Measurements from ENCODE around the gene ARHGEF4.

Gene ARHGEF4

DNA sequence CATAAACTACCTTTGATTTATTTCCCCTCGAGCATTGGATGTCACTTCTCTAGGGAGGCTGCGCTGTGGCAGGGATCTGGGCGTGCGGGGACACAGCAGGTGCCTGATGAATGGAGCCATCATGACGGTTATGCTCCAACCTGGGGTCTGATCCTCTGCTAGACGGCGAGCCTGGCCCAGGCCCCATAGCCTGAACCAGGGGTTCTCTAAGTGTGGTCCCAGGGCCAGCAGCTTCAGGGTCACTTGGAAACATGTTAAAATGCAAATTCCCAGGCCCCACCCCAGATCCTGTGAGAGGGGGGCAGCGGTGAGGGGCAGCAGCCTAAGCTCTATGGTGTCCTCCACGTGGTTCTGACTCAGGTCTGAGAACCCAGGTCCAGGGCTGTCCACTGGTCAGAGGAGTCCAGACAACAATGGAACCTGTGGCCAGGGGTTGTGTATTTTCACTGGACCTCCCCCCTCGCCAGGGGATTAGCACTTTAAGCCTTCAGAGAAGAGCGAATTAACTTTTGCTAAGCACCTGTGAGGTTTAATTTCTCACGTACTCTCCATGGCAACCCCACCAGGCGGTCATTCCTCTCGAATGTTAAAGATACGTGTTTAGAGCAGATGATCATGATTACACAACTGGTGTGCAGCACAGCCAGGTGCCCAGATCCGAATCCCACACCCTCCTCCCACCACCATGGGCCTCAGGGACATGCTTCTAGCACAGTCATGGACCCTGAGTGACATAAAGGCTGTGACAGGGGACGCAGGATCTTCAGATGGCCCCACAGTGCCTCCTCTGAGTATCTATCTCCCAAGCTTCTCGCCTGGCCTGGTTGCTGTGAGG is 1.6 kb upstream of the ARHGEF4 start:
- DNase-seq = no peak

DNA sequence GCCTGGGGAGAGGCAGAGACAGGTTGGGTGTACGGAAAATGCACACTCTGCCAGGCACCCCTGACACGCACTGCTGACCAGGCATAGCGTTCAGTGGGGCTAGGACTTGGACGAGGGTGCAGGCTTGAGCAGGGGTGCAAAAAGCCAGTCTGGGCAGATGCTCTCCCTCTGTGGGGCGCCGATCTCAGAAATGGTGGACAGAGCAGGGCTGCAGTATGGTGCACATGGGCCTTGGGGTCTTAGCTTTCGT is 1.0 kb upstream of the ARHGEF4 start:
- DNase-seq = no peak

DNA sequence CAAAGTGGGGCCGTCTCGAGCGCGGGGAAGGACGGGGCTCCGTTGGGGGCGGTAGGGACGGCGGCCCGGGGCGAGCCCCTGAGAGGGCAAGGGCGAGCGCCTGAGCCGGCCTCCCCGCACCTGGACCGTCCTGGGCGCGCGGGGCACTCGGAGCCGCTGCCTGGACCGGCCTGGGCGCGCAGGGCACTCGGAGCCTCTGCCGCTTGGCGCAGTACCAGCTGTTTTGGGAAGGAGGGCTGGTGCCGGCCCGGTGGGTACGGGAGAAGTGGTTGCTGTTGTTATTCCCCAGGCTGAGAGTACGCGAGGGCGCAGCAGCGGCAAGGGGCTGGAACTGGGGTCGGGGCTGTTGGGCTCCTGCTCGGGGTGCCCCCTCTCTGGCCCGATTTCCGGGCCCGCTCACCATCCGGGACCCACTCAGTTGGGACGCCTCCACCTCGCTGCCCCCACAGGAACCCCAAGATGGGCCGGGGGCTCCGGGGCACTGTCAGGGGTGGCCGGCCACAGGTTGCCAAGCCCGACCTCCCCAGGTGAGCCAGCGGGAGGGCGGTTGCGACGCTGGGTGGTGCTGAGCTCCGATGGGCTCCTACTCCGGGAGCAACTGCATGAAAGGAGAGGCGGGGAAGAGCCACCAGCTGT is 579 bp downstream of the ARHGEF4 start:
- no peak for DNase-seq

DNA sequence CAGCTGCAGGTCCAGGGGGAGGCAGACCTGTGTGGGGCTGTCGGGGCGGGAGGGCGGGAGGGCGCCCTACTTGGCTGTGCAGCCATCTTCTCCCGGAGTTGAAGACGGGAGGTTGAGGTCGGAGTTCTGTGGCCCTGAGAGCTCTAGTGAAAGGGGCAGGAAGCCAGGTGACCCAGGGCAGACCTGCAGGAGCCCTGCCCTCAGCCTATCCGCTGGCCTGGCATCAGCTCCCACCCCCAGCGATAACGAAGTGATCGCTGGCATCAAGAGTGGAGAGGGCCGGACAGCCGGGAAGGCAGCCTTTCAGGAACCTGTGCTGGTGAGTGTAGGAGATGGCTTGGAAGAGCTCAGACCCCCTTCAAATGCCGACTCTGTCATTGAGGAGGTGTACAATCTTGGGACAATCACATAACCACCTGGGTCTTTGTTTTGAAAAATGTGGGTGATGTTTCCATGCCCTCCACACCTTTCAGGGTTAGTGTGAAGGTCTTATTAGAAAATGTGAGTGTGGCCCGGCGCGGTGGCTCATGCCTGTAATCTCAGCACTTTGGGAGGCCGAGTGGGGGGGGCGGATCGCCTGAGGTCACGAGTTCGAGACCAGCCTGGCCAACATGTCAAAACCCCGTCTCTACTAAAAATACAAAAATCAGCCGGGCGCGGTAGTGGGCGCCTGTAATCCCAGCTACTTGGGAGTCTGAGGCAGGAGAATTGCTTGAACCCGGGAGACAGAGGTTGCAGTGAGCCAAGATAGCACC is 1.3 kb downstream of the ARHGEF4 start:
- DNase-seq = no peak

DNA sequence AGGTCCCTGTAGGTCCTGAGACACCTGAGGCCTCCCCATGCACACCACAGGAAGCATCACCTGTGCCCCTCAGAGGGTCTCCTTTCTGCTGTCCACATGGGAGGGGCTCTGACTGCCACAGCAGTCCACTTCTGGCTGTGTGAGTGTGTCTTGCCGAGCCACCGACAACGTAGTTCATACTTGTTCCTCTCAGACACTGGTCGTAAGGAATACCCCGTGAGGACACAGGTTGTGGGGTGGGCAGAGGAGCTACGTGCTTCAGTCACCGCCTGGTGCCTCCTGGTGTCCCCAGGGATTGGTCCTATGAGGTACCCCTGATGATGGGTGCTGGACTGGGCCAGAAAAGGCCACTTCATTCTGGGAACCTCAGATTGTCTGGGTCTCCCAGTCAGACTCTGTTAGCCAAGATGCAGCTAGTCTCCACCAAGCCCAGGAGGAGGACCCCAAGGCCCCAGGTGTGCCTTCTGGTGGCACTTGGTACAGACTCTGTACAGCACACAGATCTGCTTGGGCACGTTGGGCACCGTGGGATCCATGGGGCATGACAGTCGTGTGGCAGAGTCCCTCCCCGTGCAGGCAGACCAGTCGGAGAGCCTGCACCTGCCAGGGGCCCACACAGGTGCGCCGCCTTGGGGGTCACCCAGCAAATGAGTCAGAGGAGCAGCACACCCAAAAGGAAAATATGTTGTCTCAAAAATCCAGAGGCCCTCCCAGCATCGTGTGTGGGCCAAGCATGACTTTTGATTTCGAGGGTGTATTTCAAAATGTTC is 2.5 kb downstream of the ARHGEF4 start:
- no peak for DNase-seq

DNA sequence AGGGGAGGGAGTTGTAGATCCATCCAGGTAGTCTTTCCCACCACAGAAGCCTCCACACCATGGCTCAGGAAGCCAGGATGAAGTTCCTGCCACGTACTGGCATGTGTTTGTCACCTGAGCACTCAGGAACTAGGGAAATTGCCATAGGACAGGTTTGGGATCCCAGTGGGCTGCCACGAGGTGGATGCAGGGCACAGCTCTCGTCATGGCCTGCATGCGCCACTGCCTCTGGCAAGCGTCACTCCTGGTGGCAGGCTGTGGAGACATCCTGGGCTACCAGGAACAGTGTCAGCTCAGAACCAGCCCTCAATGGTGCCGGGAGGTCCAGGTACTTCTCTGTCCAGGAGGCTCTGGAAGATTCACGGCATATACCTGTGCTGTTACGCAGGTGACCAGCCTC is 3.8 kb downstream of the ARHGEF4 start:
- DNase-seq = no peak

DNA sequence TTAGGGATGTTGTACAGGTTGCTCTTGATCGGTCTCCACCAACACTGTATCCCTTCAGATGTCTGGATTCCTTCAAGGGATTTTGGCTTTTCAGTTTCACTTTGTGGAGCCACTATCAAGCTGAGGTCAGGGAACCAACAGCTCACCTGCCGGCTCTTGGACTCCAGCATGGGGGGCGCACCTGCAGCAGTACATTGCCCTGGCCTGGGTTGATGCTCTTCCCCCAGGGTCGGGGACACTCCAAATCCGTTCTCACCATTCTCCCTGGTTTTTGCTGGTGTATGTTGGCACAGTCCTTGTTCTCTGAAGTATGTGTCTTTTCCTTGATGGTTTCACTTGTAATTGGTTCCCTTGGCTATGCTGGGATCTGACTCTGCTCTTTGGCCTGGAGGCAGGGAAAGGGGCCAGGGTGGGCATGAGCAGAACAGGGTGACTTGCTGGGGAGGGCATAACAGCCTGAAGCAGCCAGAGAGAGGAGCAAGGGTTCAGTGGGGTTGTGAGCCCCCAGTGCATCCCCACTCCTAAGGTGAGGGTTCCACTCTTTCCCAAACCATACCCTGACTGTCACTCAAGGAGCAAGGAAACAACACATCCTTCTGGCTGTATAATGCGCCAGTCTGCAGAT is 5.1 kb downstream of the ARHGEF4 start:
- DNase-seq = no peak

DNA sequence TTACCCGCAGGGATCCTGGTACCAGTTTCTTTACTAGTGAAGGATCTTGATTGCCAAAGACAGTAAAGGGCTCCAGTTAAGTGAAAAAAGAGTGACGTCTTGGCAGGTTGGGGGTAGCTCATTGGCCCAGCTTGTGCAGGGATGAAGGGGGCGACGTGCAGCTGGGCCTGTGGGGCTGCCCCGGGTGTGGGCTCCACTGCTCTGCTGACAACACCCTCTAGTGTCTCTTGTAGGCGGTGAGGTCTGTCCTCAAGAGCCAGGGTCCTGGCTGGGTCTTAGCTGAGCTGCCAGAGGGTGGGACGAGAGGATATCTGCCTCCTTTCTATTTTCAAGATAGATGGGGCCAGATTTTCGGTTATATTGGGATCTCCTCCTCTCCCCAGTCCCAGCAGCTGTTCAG is 6.1 kb downstream of the ARHGEF4 start:
- no peak for DNase-seq

DNA sequence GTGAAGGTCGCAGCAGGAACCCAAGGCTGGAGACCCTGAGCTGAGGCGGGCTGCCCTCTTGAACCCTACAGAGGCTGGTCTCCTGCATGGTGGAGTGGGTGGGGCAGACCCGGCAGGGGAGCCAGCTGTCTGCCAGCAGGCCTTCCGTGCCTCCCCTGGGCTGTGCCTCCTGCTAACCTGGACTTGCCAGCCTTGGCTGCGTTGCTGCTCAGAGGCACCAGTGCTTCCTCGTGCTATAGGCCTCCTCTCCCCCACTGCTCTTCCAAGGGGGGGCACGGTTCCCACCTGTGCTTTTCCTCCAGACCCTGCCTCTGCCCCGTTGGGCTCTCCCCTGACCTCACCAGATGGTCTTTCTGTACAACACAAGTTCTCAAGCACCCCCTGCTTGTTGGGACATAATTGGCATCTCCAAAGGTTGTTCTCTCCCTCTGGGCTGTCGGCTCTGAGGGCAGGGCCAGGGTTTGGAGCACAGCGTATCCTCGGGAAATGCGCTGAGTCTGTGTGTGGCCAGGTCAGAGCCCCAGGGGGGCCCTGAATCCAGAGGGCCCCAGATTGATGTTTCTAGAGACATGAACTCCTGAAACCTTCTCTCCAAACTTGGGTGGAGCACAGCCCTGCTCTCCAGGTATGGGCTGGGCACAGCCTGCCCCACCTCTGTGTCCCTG is 6.7 kb downstream of the ARHGEF4 start:
- DNase-seq = no peak

DNA sequence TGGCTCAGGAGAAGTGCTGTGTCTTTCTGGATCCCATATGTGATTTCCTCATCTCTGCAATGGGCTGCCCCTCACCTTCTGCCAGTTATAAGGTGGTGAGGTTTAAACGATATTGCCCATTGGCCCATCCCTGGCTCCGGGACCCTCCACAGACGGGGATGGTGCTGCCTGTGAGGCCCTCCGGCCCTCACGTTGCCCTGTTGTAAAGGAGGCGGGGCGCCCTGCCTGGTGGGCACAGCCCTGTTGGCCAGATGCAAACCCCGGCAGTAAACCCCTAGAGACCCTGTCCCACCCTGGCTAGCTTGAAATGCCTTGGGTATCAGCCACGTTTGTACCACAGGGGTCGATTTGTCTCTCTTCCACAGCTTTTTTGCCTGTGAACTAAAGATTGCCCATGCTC is 7.4 kb downstream of the ARHGEF4 start:
- DNase-seq = no peak

DNA sequence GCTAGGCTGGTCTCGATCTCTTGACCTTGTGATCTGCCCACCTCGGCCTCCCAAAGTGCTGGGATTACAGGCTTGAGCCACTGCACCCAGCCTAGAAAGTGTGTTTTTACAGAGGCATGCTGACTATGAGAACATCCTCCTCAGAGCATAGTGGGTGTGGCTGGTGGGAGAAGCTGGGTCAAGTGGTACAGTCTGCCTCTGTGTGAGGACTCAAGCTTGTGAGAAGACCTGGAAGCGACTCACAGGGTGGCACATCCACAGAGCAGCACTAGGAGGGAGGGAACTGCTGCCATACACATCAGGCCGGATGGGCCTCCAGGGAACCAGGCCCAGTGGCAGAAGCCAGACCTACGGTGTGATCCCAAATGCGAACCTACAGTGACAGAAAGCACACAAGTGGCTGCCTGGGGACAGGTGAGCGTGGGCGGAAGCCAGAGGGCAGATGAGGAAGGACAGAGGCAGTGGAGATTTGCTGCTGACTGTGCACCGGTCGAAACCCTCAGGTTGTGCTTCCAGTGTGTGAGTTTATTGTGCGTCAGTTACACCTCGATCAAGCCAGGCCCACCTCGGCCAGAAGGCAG is 8.9 kb downstream of the ARHGEF4 start:
- DNase-seq = no peak

DNA sequence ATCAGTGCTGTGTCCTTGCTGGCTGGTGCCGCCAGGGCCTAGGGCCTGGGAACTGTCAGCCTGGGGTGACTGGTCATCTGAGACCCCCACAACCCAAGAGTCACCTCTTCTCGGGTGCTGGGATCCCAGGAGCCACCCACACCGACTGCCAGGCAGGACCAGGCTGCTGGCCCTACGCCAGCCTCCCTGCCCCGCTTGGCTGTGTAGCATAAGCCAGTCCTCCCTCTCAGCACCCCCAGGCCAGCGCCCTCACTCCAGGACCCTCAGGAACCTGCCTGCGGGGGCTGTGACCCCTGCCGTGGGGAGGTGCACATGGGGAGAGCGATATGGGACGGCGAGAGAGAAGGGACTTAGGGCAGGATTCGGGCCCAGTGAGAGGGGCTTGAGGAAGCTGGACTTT is 9.5 kb downstream of the ARHGEF4 start:
- DNase-seq = no peak

DNA sequence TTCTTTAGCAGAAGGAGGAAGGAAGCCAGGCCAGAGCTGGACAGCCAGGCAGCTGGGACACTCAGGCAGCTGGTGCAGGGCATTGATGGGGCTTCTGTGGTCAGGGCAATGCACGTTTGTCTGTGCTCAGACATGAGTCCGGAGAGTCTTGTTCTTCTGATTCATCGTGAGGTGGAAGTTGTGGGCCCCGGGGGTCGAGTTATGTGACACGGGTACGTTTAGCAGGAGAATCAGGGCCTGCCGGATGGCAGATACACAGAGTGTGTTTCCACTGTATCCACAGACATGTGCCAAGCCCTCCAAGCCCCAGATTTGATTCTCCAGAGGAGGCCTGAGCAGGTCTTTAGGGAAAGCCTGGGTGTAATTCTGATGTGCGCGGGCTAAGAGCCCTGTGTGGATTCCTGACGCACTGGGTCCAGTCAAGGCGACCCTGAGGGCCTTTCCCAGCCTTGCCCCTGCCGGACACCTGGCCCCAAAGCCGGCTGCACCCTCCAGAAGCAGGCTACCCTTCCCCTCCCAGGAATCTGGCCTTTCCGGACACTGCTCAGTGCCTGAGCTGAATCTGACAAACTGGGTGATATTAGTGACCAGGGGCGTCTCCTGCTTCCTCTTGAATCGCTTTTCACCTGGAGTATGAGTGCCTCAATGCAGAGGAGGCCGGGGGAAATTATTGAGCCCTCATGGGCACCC is 10.1 kb downstream of the ARHGEF4 start:
- DNase-seq = no peak

DNA sequence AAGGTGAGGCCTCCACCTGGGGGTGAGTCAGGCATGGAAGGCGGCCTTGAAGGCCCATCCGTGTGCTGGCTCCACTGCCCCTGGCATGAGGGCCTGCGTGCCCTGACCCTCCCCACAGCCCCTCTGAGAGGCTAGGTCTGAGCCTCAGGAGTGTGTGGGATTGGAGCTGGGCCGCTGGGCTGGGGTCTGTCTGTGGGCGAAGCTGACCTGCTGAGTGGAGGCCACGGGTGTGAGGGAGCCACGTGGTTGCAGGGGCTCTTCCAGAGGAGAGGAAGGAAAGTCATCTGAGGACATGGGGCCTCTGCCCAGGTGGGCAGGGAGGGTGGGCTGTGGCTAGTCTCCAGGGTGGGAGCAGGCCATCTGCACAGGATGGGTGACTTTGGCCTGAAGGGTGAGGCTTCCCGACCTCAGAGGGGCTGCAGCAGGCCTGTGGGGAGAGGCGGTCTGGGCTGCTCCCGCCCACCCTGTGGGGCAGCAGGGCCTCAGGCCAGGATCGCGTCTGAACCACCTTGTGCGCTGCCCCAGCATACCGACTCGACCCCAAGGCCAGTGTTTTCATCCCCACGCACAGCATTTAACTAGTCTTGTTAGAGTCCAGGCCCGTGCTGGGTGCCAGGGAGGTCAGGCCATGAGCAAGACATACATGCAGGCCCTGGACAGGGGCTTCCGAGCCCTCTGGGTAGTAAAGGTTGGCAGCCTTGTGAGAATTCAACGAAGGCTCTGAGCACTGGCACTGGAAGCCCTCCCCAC is 11.2 kb downstream of the ARHGEF4 start:
- DNase-seq = no peak

DNA sequence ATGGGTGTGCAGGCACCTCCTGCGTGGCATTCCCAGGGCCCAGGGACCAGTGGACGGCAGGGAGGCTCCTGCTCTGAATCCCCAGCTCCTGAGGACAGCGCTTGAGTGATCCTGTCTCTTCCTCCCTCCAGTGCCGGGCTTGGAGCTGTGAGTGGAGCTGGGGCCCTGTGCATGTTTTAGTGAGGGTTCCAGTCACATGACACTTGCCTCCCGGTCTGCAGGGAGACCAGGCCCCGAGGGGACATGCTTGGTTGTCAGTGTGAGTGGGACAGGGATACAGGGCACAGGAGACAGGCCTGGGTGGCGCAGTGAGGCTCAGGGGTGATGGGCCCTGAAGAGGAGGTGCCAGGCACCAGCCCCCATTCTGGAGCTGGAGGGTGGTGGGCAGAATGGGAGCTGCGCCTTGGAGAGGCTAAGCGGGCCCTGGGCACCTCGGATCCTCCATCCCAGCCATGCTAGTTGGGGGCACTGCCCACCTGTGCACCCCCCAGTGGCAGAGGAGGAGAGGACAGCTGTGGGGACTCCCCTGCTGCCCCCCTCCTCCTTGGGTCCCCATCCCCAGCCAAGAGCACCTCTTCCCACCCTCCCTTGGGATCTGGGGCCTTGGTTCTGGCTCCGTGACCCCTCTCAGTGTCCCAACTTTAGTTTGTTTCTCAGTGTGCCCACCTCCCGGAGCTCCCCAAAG is 12.0 kb downstream of the ARHGEF4 start:
- DNase-seq = no peak

DNA sequence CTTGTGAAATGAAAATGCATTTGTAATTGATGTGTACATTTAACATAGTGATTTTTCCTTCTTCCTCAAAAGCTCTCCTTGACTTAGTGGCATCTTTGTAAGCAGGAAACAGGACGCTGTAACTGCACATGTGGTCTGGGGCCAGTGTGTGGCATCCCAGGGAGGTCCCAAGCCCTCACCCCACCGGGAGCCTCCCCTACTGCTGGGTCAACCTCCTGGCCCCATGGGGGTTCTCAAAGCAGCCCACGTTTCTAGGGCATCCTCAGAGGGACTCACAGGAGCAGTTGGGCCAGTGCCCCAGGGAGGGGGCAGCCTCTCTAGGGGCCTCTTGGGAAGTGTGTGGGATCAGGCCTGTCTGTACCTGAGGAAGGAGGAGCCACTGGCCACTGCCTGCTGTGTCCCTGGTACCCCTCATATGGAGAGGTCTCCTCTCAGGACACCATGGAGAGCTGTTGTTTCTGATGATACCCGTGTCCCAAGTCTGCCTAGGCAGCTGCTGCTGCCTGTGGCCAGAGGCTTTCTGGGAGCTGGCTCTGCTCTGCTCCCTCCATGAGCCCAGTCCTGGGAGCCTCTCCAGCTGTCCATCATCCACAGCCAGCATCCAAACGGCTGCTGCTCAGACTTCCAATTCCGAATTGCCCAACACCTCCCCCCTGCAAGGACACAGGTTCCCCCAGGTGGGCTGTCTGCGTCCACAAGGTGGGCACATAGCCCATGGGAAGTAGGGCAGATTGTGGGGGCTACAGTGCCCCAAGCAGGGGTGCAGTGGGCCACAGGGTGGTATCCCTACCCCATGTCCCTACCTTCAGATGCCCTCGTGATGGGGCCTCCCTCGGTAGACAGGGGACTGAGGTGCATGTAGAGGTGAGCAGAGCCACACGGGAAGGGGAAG is 13.4 kb downstream of the ARHGEF4 start:
- DNase-seq = no peak

DNA sequence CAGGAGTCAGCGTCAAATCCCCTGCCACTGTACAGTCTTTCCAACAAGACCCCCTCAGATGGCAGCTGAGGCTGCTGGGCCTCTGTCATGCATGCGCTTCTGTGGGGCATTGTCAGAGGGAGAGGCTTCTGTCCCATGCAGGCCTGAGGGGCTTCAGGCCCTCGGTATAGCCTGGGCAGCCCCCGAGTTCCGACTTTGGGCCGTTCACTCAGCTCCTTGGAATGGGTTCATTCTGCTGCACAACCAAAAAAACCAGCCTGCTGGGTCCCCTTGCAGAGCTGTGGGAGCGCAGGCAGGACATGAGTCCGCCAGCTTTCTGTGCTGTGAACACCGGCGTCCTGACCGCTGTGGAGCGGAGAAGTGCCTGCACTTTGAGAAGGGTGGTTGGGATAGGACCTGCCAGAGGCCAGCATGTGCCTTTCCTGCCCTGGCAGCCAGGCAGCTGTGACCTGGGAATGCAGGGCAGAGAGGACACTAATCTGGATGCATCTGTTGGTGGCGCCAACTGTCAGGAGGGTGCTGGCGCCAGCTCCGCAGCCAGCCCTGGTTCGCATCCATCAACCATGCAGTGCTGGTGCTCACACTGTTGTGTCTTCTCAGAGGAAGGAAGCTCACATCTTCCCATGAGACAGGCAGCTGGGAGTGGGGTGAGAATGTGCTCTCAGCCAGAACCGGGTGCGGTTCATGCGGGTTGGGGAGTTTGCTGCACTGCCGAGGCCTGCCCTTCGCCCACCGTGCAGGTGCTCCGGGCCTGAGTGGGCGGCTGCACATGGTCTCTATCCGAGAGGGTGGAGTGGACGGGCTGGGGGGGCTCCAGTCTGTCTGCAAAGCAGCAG is 14.3 kb downstream of the ARHGEF4 start:
- DNase-seq = no peak
